Esophagus mucosa (tissue), 1 donor: ENCODE measurements around the gene PACRG. TPM values are rescaled to one million over a fixed set of nuclear protein-coding genes. Genes with fewer than 3 reads are reported as not detected.

Experiments used
- ATAC-seq: fragments of 200-7000 bp; cut with Tn5 transposase; one replicate; pipeline ENCODE4 v1.9.1; 2020
- total RNA-seq: library from RNA; stranded (reverse); gene quantifications from one replicate; pipeline ENCODE4 v1.2.4, GENCODE V29; 2023
- donor health status: DM: yes; HTN: yes; CAD: no.

PACRG gene
- total RNA-seq, 1 donor from 2014 or later, result 0.76 TPM

DNA sequence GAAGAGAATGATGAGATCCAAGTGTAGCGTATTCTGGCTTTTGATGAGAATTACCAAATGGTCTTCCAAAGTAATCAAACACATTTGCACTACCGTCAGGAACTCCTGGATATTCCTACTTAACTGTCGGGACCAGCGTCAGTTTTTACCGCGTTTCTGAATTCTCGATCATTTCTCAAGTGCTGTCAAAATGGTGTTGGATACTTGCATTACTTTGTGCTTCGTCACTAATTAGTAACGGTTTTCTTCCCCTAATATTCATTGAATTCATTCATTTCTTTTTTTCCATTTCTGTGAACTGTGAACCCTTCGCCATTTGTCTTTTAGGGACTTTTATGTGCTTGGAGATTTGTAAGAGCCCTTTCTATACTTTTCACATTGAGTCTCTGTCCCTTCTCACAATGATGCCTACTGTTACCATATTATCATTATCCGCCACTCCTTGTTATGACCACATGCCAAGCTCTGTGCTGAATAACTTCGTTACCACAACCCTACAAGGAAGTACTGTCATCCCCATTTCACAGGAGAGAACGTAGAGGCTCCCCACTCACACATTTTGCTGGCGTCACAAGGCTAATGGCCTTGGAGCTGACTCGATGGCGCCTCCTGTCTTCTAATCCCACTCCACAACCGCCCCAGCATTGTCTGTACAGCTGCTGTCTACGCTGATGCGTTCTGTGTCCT is 612.6 kb downstream of the PACRG start:
- ATAC-seq, result no peak

DNA sequence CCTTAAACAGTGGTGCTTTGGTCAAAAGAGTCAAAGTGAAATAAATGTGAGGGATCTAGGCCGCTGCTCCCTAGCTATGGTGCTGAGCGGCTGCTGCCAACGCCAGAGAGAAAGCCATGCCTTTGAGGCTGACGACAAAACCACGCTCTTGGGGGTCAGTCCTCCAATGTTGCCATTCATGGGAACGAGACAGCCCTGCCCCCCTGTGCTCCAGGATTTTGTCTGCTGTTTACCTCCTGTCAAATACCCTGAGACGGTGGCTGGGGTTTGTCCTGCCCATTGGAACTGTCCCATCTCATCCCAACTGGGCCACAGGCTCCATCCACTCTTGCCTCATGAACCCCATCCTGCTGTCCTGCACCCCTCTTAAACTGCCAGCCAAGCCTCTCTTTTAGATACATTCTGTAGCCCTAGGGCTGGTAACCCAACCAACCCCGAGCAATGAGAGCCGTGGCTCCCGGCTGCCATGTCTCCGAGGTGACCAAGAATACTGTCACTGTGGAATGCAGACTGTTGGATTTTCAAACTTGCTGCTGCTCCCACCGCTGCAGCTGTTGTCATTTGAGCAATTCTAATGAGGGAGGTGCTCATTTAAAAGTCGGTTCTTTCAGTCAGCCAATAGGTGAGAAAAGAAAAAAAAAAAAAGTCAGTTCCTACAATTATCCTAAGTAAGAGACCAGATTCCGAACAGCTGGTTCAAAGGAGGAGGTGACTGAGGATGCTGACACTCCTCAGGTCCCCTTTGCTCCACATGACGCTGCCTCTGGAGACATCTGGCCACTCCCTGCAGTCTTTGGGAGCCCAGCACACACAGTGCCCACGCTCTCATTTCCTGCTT is 613.7 kb downstream of the PACRG start:
- ATAC-seq, result no peak

DNA sequence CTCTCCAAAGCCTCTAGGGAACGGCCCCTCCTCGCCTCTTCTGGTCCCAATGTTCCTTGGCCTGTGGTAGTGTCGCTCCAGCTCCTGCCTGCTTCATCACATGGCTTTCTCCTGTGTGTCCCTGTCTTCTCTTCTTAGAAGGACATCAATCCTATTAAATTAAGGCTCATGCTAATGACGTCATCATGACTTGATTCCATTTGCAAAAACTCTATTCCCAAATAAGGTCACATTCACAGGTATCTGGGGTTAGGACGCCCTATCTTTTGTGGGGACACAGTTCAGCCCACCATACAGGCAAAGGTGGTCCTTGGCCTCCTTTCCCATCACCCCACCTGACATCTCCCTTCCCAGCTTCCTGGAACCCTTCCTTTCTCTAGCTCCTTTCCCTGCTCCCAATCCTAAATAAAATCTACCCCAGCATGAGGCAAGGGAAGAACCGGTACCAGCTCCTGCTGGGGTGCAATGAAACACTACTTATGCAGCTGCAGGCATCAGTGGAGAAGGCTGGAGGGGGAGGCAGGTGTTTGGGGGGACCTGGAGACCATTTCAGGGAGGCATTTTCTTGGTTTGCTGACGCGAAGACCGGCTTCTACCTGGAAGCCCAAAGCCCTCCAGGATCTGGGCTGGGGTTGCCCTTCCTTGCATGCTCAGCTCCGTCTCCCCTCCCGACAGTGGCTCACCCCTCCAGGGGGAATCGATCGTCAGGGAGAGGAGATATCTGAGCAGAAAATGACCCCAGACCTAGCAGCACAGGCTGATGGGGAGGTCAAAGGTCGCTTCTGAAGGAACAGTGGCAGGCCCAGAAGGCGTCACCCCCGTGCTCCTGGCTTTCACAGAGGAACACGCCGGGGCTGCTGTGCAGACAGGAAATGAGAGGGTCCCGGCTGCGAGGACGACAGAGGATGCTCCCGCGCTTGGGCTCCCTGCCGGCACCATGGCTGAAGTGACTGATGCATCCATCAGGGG is 615.1 kb downstream of the PACRG start:
- ATAC-seq, result no peak

DNA sequence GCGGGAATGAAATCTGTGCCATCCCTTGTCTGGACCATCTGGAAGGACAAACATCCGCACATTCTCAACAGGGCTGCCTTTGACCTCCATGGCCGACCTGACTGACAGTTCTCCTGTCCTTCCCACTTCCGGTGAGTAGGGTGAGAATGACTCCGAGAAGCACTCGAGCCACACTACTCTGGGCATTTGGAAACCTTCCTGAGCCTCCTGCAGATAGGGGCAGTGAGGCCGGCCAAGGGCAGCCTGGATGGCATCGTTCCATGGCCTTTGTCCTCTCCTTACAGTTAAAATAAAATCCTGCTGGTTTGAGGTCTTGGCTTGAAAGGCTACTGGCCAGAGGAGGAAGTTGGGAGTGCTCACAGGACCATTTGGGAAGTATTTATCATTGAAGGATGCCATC is 615.8 kb downstream of the PACRG start:
- no peak for ATAC-seq

DNA sequence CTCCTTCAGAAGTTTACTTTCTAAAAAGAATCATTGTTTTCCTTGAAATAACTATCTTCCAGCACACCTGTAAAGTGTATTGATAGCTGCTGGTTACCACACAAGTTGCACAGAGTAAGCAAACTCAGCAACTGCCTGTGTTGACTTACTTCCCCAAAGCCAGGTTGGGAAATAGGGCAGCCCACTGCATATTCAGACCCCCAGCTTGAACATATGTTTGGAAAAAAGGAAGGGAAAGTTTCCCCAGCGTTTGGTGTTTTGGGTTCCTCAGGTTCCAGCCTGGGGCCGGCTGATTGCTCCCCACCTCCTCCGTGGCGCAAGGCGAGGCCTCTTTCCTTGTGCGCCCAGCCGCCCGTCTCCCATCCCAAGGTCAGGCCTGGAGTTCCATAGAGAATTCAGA is 616.6 kb downstream of the PACRG start:
- ATAC-seq, result no peak

DNA sequence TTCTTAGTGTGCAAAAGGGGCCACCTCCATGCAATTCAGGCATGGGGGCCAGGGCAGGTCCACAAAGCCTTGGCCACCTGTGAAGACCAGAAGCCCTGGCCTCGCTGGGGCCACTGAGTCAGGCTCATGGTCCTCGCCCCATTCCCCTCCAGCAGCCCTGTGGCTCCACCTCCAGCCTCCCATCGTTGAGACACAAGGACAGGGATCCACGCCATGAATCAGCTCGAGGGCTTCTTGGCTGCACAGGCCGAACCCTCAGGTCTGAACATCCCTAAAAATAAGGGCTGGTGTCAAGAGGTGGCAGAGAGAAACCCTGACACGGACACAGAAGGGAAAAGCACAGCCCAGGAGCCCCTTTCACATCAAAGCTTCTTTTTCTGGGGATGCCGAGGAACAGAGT is 618.2 kb downstream of the PACRG start:
- no peak for ATAC-seq

DNA sequence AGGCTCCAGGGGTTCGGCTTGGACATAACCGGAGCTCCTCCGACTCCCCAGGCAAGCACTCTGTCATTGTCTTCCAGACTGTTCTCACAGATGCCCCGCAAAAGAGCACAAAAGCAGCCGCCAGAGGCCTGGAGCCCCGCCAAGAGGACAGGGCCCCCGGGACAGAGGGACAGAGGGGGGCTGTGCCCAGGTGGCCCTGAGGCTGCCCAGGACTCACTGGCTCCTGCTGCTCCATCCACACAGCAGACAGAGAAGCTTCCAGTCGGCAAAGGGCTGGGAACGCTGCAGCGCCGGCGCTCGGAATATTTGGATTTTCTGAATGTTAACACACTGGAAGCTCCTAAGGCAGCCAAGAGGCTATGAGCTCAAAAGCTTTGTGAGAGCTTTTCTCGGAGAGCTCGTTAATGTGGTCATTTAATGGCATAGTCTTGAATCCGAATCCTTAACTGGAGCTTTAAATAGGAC is 618.8 kb downstream of the PACRG start:
- ATAC-seq, result no peak

DNA sequence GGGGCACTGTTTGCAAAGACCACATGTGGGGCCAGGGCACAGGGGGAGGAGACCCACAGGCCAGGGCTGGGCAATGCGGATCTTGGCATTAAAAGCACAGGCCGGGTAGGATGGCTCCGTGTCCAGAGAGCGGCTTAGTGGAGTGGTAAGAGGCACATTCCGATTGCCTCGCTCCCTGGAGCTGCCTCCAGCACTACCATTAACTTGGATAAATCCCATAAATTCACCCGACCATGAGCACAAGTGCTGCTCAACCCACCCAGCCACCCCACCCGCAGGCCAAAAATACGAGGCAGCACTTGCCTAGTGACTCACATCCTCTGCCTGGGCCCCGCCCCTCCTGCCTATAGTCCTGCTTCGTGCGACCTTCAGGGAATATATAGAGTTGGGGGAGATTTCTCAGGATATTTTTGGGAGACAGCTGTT is 619.3 kb downstream of the PACRG start:
- peak; percentile 73 for ATAC-seq

DNA sequence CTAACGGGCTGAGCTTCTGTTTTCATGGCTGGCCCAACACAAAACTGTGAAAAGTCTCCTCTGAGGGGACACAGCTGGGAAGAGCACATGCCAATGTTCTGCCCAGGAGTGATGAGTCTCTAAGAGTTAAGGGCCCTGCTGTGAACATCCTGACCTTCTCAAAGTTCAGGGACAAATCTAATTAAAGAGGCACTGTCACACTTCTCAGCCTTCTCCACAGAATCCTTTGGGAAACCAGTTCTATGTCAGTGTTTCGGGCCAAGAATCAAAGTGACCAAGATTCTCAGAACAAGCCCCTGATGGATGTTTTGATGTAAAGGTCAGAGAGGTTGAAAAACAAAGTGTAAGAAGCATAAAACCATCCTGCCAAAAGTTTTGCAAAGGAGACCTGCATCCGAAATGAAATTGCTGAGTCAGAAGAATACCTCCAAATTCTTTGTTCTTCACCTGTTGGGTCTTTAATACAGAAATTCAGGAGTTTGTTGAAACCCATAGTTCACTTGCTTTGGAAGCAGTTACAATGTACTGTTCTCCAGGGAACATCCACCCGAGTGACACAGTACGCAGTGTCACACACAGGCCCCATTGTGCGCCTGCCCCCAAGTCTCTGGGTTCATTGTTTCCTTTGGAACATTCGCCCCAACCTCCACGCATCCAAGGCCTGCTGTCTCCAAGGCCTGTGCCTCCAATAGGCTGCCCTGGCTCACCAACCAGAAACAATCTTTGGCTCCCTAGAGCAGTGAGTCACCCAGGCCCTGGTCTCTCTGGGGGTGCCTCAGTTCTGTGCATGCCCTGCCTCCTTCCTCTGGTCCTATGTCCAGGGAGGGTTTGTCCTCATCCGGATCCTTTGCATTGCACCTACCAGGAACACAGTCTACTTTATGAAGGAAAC is 621.3 kb downstream of the PACRG start:
- ATAC-seq, result no peak

DNA sequence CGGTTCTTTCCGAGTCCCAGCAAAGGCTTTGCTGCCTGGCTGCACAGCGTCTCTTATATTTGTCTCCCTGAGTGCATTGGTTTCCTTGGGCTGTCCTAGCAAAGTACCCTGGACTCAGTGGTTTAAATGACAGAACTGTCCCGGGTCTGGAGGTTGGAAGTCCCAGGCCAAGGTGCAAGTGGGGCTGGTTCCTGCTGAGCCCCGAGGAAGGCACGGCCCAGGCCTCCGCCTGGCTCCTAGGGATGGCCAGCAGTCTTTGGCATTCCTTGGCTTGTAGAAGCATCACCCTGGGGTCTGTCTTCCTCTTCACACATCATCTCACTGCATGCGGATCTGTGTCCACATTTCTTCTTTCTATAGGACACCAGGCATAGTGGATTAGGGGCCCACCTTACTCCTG is 621.9 kb downstream of the PACRG start:
- no peak for ATAC-seq

DNA sequence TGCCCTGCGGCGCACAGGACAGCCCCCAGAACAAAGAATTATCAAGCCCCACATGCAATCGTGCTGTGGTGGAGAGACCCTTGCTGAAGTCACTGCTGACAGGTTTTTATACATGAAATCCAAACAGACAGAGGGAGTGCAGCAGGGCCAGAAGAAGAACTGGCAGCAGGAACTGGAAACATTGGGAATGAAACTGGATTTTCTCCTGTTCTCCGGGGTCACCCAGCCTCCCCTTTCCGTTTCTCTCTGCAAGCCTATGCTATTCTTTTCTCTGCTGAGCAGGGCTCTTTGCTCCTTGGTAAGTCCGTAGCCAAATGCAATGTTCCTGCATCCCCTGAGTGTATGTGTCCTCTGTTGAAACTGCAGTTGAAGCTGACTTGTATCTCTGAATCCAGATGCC is 623.2 kb downstream of the PACRG start:
- no peak for ATAC-seq

DNA sequence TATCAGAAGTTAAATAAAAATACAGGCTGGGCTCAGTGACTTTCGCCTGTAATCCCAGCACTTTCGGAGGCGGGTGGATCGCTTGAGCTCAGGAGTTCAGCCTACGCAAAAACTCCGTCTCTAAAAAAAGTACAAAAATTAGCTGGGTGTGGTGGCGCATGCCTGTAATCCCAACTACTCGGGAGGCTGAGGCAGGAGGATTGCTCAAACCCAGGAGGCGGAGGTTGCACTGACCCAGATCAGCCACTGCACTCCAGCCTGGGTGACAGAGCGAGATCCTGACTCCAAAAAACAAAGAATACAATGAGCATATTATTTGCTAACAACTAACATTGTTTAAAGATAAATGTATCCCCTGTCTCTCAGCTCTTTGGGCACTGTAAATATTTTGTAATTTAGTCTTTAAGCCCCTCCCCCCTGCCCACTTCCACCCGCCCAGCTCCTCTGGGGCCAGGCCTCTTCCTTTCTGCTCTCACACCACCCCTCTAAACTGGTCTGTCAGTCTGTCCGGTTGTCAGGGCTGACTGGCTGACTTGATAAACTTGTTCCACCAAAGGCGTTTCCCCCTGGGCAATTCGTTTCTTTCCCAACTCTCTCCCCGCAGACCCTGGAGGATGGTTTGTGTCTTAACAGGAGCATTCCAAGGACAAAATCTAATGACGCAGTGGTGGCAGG is 624.4 kb downstream of the PACRG start:
- peak; percentile 72 for ATAC-seq

DNA sequence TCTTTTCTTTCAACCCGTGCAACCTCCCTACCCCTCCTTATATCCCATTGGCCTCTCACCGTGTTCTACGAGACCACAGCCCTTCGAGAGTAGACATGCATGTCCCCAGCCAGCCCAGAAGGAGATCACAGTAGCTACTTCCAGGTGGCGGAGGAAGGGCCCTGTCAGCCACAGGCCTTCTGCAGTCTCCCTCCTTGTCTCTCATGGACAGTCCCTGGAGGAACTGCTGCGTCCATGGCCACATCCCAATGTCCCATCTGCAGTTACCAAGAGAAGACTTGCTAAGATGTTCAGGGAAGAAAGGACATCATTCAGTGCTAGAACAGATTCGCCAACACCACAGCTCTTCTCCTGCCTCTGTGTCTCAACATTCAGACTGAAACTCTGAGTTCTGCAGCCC is 625.2 kb downstream of the PACRG start:
- ATAC-seq, result no peak

DNA sequence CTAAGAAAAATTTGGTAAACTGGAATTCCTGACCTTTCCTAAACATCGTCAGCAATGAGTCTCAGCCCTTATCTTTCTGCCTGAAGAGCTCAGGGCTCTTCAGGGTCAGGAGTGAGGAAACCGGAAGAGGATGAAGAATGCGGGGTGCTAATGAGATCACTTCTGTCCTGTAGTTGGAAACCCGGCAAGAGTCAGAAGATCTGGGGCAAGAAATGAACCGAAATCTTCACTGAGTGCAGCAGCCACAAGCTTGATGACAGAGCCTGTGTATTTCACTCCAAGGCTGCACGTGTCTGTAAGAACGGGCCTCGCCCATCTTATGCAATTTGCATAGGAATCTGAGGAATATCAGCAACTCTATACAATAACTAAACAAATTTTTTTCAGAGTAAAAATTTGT is 626.3 kb downstream of the PACRG start:
- ATAC-seq, result peak; percentile 43

DNA sequence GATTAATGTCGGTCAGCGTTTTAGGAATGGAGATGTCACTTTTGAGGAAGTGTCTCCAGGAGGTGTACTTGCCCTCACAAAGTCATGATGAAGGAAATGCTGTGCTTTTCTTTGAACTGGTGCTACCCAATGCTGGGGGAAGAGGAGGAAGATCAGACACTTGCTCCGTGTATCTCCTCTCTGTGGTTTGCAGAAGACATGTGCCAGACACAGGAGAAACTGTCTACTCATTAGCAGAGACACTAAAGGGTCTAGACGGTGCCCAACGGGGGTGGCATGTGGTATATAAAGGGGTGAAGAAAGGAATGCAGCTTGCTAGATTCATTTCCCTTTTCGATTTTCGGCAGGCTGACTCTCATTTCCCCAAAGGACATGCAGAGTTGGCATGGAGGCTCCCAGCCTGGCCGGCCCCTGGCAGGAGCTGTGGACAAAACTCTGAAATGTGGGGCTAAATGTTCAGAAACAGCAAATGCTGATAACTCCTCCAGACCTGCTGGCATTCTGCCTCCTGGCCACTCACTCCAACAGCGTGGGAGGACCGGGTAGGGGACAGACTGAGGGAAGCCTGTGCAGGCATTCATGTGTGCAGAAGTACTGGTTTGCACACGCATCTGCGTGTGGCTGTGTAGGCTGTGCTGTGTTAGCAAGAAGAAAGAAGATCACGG is 627.1 kb downstream of the PACRG start:
- ATAC-seq, result peak; percentile 43

DNA sequence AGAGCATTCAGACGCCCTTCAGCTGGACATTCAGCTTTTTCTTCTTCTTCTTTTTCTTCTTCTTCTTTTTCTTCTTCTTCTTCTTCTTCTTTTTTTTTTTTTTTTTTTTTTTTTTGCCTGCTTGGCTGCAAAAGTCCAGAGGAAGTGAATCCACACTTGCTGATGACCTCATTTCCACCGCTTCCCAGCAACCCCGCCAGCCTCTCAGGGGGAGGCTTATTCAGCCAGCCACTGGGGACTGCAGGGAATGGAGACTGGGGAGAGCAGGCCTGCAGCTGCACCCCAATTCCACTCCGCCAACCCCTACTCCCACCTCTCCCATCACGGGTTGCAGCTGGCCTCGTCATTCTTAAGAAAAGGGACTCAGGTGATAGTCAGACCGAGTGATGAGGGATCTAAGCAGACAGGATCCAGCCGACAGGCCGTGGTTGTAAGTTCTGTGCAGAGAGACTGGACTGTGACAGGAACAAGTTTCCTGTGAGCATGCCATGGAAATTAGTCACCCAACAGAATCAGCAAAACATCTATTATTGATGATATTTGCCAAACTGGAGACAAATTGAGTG is 627.7 kb downstream of the PACRG start:
- peak; percentile 31 for ATAC-seq

DNA sequence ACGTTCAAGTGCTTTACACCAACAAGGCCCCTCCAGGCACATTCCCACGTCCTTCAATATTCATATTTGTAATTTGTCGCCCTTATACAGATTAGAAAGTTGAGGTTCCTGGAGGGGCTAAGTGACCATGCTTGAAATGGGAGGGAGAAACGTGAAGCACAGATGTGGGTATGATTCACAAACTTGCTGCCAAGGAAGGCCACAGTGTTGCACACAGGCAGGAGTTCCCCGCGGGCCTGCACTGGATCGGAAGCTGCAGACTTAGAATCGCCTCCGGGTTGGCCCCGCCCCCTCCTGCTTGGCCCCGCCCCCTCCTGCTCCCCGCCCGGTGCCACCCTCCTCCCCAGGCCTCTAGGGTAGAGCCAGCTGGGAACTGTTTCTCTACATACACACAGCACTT is 628.5 kb downstream of the PACRG start:
- peak; percentile 76 for ATAC-seq

DNA sequence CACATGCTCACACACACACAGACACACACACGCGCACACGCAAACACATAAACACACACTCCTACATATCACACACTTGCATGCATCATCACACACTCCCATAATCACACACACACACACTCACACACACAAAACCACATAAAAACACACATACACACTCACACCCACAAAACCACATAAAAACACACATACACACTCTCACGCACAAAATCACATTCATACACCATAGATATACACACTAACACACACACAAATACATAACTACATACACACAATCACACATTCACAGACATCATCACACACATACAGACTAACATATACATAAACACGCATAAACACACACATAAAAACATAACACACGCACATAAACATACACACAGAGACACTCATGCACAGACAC is 629.0 kb downstream of the PACRG start:
- ATAC-seq, result no peak

DNA sequence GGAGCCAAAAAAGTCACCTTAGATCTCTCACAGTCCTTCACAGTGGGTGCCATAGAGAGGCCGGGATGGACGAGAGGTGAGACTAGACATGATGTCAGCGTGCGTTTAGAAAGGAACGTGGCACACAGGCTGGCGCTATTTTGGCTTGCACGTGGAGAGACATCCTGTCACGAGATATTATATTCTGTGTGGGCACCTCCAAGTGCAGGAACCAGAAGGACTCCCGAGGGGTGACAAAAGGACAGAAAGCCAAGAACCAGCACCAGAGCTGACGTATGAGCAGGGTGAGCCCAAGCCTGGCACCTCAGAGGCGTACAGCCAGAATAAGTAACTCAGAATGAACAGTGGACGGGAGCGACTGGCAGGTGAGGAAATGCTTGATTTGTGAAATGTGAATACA is 636.9 kb downstream of the PACRG start:
- ATAC-seq, result no peak
